ENCODE data around the gene ZNF385D.

ZNF385D gene

DNA sequence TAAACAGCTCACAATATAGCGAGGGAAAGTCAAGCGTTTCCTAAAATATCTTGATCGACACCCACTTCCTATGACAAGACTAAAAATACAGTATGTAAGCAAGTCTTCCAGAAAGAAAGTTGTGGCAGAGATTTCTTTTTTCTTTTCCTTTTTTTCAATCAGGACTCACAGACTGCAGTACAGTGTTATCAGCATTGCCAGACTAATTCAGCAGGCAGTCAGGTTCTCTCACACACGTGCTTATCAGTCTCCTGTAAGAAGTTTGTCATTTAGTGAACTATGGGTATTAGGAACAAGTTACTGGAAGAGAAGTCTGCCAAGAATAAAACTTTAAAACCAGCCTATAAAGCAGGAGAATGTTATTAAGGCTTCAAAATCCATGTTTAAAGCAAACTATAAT, 32.8 kb upstream of the ZNF385D start:
- H3K27me3 ChIP-seq (ENCODE audit: control insufficient read depth in 1 of 2, insufficient read depth in 2 of 2, low read length in 2 of 2), result no peaks in the 10 kb centered on the region
- no peak overlapping the region for H3K9ac ChIP-seq (ENCODE audit: low read length)
- no peaks in the 10 kb centered on the region for H3K36me3 ChIP-seq (ENCODE audit: insufficient read depth, low read length)
- H3K9me3 ChIP-seq (ENCODE audit: low read length), result no peaks in the 10 kb centered on the region
- H3K4me1 ChIP-seq (ENCODE audit: insufficient read depth, low read length), result no peaks in the 10 kb centered on the region
- H3K27ac ChIP-seq (ENCODE audit: low read depth, low read length), result no peak overlapping the region
- H3K4me3 ChIP-seq (ENCODE audit: low read depth in 1 of 2, low read length in 2 of 2), result no peak overlapping the region

DNA sequence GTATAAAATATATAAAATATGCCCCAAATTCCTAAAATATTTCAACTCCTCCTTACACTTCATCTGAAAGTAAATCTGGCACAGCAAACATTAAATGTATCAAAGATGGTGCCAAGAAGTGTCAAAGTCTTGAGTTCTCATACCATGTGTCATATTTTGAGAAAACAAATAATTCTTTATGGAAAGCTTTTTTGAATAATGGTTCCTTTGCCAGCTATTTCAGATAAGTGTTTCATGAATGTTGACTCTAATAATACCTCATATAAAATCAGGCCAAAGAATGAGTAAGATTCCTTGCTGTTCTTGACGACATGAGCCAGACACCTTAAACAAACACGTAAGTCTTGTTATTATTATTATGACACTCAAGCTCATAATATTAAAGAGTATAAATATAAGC, 30.3 kb upstream of the ZNF385D start:
- H3K36me3 ChIP-seq (ENCODE audit: insufficient read depth, low read length), result no peaks in the 10 kb centered on the region
- no peaks in the 10 kb centered on the region for H3K9me3 ChIP-seq (ENCODE audit: low read length)
- H3K4me3 ChIP-seq (ENCODE audit: low read depth in 1 of 2, low read length in 2 of 2), result no peak overlapping the region
- H3K27ac ChIP-seq (ENCODE audit: low read depth, low read length), result no peak overlapping the region
- no peaks in the 10 kb centered on the region for H3K27me3 ChIP-seq (ENCODE audit: control insufficient read depth in 1 of 2, insufficient read depth in 2 of 2, low read length in 2 of 2)
- no peaks in the 10 kb centered on the region for H3K4me1 ChIP-seq (ENCODE audit: insufficient read depth, low read length)
- H3K9ac ChIP-seq (ENCODE audit: low read length), result no peak overlapping the region

DNA sequence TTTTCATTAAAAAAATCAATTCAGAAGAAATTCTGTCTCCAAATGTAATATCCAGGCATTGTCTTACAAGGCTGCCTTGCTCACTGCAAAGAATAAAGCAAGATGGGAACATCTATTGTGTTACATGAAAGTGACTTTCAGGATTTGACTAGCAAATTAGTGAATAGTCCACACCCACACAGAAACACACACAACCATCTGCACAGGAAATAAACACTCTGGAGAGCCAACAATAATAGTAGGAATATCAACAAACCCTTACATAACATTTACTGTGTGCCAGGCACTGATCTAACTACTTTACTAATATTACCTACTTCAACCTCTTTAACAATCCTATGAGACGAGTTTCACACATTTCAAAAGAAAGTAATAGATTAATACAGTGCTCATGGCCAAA, 28.9 kb upstream of the ZNF385D start:
- H3K36me3 ChIP-seq (ENCODE audit: insufficient read depth, low read length), result no peaks in the 10 kb centered on the region
- no peaks in the 10 kb centered on the region for H3K9me3 ChIP-seq (ENCODE audit: low read length)
- no peaks in the 10 kb centered on the region for H3K4me1 ChIP-seq (ENCODE audit: insufficient read depth, low read length)
- H3K27ac ChIP-seq (ENCODE audit: low read depth, low read length), result no peak overlapping the region
- H3K9ac ChIP-seq (ENCODE audit: low read length), result no peak overlapping the region
- no peak overlapping the region for H3K4me3 ChIP-seq (ENCODE audit: low read depth in 1 of 2, low read length in 2 of 2)
- no peaks in the 10 kb centered on the region for H3K27me3 ChIP-seq (ENCODE audit: control insufficient read depth in 1 of 2, insufficient read depth in 2 of 2, low read length in 2 of 2)

DNA sequence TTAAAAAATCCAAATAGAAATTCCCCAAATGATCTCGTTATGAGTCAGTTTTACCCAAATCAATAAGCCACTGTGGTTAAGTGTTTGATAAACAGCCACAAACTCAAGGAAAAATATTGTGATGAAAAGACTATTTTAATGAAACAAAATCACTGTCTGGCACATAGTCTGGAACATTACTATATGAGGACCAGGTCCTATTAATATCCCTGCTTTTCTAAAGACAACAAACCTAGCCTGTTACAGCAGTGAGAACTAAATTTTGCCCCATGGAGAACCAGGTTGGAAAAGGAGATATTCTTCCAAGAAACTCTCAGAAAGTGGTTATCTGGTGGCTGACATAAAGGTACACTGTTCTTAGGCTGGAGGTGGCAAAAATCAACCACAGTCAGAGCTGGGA, 27.7 kb upstream of the ZNF385D start:
- Histone ChIP-seq H3K4me3 (ENCODE audit: low read depth in 1 of 2, low read length in 2 of 2) (no peak overlapping the region), H3K36me3 (ENCODE audit: insufficient read depth, low read length) (no peaks in the 10 kb centered on the region), H3K9ac (ENCODE audit: low read length) (no peak overlapping the region), H3K27ac (ENCODE audit: low read depth, low read length) (no peak overlapping the region), H3K9me3 (ENCODE audit: low read length) (no peaks in the 10 kb centered on the region), H3K4me1 (ENCODE audit: insufficient read depth, low read length) (no peaks in the 10 kb centered on the region), H3K27me3 (ENCODE audit: control insufficient read depth in 1 of 2, insufficient read depth in 2 of 2, low read length in 2 of 2) (no peaks in the 10 kb centered on the region)

DNA sequence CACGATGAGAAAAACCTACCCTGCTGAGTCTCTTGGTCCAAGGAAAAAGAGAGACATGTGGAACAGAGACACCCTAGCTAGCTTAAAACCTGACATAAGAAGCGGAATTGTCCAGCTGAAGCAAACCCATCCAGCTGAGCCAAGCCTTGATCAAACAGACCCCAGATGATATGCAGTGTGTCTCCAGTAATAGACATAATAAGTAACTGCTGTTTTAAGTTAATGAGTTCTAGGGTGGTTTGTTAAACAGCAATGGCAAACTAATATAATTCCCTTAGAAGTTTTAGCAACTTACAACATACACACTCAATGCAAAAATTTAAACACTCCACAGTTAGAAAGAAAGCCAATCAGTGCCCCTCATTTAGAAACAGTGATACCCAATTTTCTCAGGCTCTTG, 26.8 kb upstream of the ZNF385D start:
- no peaks in the 10 kb centered on the region for H3K27me3 ChIP-seq (ENCODE audit: control insufficient read depth in 1 of 2, insufficient read depth in 2 of 2, low read length in 2 of 2)
- H3K4me1 ChIP-seq (ENCODE audit: insufficient read depth, low read length), result no peaks in the 10 kb centered on the region
- H3K9me3 ChIP-seq (ENCODE audit: low read length), result no peaks in the 10 kb centered on the region
- H3K36me3 ChIP-seq (ENCODE audit: insufficient read depth, low read length), result no peaks in the 10 kb centered on the region
- H3K9ac ChIP-seq (ENCODE audit: low read length), result no peak overlapping the region
- H3K4me3 ChIP-seq (ENCODE audit: low read depth in 1 of 2, low read length in 2 of 2), result no peak overlapping the region
- no peak overlapping the region for H3K27ac ChIP-seq (ENCODE audit: low read depth, low read length)

DNA sequence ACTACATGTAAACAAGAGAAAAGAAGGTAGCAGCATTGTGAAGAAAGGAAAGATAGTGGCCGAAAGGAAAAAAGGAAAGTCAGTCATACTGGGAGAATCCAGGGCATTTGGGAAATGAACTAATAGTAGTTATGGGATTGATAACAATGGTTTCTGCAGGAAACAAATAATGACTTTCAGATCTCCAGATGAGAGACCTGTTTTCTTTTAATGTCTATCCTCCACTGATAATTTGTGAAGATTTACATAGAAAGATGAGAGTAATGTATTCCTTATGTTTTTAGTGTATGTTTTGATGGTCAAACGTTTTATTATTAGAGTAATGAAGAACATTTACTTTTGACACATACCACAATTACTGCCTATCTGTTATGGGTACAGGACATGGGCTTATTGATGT, 15.0 kb upstream of the ZNF385D start:
- H3K27ac ChIP-seq (ENCODE audit: low read depth, low read length), result no peak overlapping the region
- H3K4me3 ChIP-seq (ENCODE audit: low read depth in 1 of 2, low read length in 2 of 2), result no peak overlapping the region
- no peaks in the 10 kb centered on the region for H3K36me3 ChIP-seq (ENCODE audit: insufficient read depth, low read length)
- H3K9me3 ChIP-seq (ENCODE audit: low read length), result no peaks in the 10 kb centered on the region
- H3K4me1 ChIP-seq (ENCODE audit: insufficient read depth, low read length), result no peaks in the 10 kb centered on the region
- H3K9ac ChIP-seq (ENCODE audit: low read length), result no peak overlapping the region
- H3K27me3 ChIP-seq (ENCODE audit: control insufficient read depth in 1 of 2, insufficient read depth in 2 of 2, low read length in 2 of 2), result no peaks in the 10 kb centered on the region

DNA sequence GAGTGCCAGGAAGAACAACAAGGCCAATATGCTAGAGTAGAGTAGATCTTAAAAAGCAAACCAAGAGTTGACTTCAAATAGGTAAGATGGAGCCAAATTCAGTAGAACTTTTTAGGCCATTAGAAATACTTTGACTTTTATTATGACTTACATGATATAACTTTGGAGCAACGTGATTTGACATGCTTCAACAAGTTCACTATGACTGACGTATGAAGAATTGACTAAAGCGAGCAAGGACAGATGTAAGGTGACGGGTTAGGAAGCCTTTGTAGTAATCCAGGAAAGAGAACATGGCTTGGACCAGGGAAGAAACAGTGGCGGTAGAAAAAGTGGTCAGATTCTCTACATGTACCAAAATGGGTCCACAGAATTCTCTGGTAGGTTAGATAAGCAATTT, 4.9 kb upstream of the ZNF385D start:
- Histone ChIP-seq H3K9me3 (ENCODE audit: low read length) (no peaks in the 10 kb centered on the region), H3K9ac (ENCODE audit: low read length) (no peak overlapping the region), H3K27me3 (ENCODE audit: control insufficient read depth in 1 of 2, insufficient read depth in 2 of 2, low read length in 2 of 2) (no peaks in the 10 kb centered on the region), H3K27ac (ENCODE audit: low read depth, low read length) (no peak overlapping the region), H3K36me3 (ENCODE audit: insufficient read depth, low read length) (no peaks in the 10 kb centered on the region), H3K4me1 (ENCODE audit: insufficient read depth, low read length) (no peaks in the 10 kb centered on the region), H3K4me3 (ENCODE audit: low read depth in 1 of 2, low read length in 2 of 2) (no peak overlapping the region)

DNA sequence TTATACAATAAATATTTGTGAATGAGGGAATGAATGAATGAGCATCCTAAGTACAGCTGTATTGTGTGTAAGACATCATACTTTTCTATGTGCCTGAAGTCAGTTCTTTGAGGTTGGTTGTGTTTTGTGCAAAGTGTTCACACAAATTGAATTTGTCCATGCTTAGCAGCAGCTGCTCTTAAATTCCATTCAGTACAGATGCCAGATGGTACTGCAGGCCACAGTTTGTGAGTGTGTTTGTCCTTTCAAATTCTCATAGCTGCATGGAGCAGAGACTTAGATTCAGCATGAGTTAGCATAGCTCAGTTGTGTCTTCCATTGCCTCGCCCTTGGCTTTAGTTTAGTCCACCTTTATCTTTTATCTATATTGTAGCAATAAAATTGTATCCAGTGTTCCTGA, 3.8 kb upstream of the ZNF385D start:
- H3K4me1 ChIP-seq (ENCODE audit: insufficient read depth, low read length), result peaks cover 8% of the 10 kb centered on the region
- H3K27ac ChIP-seq (ENCODE audit: low read depth, low read length), result no peak overlapping the region
- no peak overlapping the region for H3K9ac ChIP-seq (ENCODE audit: low read length)
- H3K27me3 ChIP-seq (ENCODE audit: control insufficient read depth in 1 of 2, insufficient read depth in 2 of 2, low read length in 2 of 2), result peaks cover 0 to 4% of the 10 kb centered on the region in 2 donors
- no peaks in the 10 kb centered on the region for H3K36me3 ChIP-seq (ENCODE audit: insufficient read depth, low read length)
- no peak overlapping the region for H3K4me3 ChIP-seq (ENCODE audit: low read depth in 1 of 2, low read length in 2 of 2)
- H3K9me3 ChIP-seq (ENCODE audit: low read length), result no peaks in the 10 kb centered on the region

DNA sequence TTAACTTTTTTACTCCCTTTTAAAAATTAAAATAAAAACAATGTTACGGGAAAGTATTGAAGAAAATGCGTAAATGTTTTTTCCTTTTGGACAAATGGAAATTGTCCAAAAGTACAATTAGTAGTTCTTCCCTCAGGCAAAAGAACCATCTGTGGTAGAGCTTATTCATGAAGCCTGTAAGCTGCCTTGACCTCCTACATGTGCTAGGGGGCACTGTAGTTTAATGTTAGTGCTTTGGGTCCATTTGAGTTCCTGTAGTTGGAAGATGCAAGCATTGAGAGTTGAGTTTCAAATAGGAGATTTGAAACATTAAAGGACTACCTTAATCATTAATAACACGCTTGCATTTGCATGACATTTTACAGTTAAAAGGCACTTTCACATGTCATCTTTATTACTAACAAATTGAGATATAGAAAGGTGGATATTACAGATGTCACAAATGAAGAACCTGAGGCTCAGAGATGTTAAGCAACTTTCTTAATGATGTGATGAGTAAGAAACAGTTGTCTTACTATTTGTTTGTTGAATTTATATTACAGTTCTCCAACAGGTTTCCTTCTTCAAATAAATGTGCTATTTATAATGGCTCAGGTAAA, 1.8 kb upstream of the ZNF385D start:
- no peaks in the 10 kb centered on the region for H3K9me3 ChIP-seq (ENCODE audit: low read length)
- no peak overlapping the region for H3K9ac ChIP-seq (ENCODE audit: low read length)
- peaks cover 0 to 4% of the 10 kb centered on the region in 2 donors for H3K27me3 ChIP-seq (ENCODE audit: control insufficient read depth in 1 of 2, insufficient read depth in 2 of 2, low read length in 2 of 2)
- no peak overlapping the region for H3K4me3 ChIP-seq (ENCODE audit: low read depth in 1 of 2, low read length in 2 of 2)
- peaks cover 8% of the 10 kb centered on the region for H3K4me1 ChIP-seq (ENCODE audit: insufficient read depth, low read length)
- H3K27ac ChIP-seq (ENCODE audit: low read depth, low read length), result no peak overlapping the region
- H3K36me3 ChIP-seq (ENCODE audit: insufficient read depth, low read length), result no peaks in the 10 kb centered on the region

DNA sequence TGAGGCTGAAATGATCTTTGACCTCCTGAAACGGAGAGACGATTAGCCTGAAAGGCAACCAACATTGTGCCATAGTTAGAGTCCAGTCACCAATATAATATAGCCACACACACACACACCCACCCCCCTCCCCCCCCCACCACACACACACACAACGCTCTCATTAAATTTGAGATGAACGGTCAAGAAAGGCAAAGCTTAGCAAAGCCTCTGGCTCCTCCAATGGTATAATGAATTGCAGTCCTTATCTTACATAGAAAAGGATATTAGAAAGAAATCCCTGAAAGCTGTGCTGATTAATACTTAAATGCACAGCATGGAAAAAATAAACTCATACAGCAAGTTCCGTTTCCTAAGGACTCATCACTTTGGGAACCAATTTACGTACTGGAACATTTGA, 876 bp upstream of the ZNF385D start:
- no peaks in the 10 kb centered on the region for H3K36me3 ChIP-seq (ENCODE audit: insufficient read depth, low read length)
- H3K4me3 ChIP-seq (ENCODE audit: low read depth in 1 of 2, low read length in 2 of 2), result no peak overlapping the region
- no peaks in the 10 kb centered on the region for H3K9me3 ChIP-seq (ENCODE audit: low read length)
- peaks cover 0 to 4% of the 10 kb centered on the region in 2 donors for H3K27me3 ChIP-seq (ENCODE audit: control insufficient read depth in 1 of 2, insufficient read depth in 2 of 2, low read length in 2 of 2)
- H3K4me1 ChIP-seq (ENCODE audit: insufficient read depth, low read length), result peaks cover 8% of the 10 kb centered on the region
- no peak overlapping the region for H3K9ac ChIP-seq (ENCODE audit: low read length)
- no peak overlapping the region for H3K27ac ChIP-seq (ENCODE audit: low read depth, low read length)

DNA sequence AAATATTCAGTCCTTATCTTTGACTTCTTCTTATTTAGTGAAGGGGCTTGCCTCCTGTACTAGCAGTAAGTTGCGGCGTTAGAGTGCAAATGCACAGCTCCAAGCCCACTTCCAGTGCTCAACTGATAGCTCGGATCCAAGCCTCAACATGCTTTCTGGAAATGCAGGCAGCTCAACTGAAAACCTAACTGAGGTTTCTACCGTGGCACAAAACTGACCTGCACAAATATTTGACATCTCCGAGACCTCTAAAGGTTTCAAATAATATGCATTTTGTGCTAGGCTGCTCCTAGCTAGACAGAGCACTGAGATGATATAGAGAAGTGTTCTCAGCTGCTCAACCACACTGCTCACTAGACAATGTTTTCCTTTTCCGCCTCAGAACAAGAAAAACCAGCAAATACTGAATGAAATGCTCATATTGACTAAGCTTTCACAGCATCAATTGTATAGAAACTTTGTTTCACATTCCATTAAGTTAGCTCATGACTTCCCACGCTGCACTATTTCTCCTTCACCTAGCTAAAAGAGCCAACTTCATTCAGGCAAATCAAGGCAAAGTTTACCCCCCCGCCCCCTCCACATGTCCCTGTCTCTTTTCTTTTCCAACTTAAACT, 822 bp downstream of the ZNF385D start:
- H3K4me1 ChIP-seq (ENCODE audit: insufficient read depth, low read length), result peaks cover 8% of the 10 kb centered on the region
- H3K27ac ChIP-seq (ENCODE audit: low read depth, low read length), result no peak overlapping the region
- H3K27me3 ChIP-seq (ENCODE audit: control insufficient read depth in 1 of 2, insufficient read depth in 2 of 2, low read length in 2 of 2), result peaks cover 0 to 4% of the 10 kb centered on the region in 2 donors
- H3K9ac ChIP-seq (ENCODE audit: low read length), result no peak overlapping the region
- H3K4me3 ChIP-seq (ENCODE audit: low read depth in 1 of 2, low read length in 2 of 2), result peak overlapping the region in 1 of 2 donors; percentile 34
- H3K9me3 ChIP-seq (ENCODE audit: low read length), result no peaks in the 10 kb centered on the region
- H3K36me3 ChIP-seq (ENCODE audit: insufficient read depth, low read length), result no peaks in the 10 kb centered on the region

DNA sequence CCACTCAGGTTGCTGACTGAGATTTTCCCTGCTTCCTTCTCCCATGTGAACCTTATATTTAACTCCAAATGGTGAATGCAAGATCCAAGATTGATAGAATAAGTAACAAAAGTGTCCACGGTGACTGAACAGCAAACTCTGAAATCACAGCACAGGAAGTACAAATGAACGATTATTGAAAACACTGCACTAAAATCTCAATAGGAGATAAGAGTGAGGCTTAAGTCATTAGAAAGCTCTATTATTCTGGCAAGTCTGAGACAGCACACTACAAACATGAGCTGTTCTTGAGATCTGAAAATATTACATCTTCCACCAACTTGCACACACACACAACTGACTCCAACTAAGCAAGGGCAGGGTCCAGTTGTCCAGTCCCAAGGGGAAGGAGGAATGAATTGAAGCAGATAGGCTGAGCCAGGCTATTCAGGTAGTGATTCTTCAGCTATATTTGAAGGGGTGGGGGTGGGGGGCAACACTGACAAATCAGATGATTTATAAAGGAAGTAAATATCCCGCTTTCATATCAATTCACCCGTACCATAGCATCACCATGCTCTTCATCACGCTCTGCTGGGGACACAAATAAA, 2.9 kb downstream of the ZNF385D start:
- Histone ChIP-seq H3K9ac (ENCODE audit: low read length) (no peak overlapping the region), H3K4me3 (ENCODE audit: low read depth in 1 of 2, low read length in 2 of 2) (no peak overlapping the region), H3K27ac (ENCODE audit: low read depth, low read length) (no peak overlapping the region), H3K9me3 (ENCODE audit: low read length) (no peaks in the 10 kb centered on the region), H3K36me3 (ENCODE audit: insufficient read depth, low read length) (no peaks in the 10 kb centered on the region), H3K27me3 (ENCODE audit: control insufficient read depth in 1 of 2, insufficient read depth in 2 of 2, low read length in 2 of 2) (peaks cover 0 to 4% of the 10 kb centered on the region in 2 donors), H3K4me1 (ENCODE audit: insufficient read depth, low read length) (peaks cover 8% of the 10 kb centered on the region)
